ENCODE measurements around the gene HDAC4.

HDAC4 gene

DNA sequence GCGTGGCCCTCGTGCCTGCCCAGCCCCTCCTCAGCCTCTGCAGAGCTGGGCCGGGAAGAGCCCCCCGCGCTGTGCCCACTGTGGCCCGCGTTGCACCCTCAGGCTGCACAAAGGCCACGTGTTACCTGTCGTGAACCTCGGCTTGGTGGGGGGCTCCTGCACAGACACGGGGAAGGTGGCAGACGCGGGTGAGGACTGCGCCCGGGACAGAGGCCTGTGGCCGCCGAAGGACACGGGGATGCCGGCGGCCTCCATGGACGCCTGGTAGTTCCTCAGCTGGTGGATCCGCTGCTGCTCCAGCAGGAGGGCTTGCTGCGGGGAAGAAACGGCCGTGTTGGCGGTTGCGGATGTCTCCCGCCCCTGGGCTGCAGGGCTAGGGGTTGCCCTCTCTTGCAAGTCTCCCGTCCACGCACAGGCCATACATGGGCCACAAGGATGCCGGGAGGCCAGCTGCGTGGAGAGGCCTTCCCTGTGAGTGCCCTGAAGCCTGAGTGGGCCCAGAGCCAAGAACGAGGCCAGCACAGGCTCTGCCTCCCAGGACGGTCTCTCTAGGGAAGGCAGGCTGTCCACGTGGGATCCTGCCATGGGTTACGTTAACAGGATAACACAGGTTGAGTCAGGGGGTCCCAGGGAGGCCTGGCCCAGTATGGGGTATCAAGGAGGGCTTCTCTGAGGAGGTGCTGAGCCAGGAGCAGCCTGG is 289.3 kb downstream of the HDAC4 start:
- DNase-seq, result no peak

DNA sequence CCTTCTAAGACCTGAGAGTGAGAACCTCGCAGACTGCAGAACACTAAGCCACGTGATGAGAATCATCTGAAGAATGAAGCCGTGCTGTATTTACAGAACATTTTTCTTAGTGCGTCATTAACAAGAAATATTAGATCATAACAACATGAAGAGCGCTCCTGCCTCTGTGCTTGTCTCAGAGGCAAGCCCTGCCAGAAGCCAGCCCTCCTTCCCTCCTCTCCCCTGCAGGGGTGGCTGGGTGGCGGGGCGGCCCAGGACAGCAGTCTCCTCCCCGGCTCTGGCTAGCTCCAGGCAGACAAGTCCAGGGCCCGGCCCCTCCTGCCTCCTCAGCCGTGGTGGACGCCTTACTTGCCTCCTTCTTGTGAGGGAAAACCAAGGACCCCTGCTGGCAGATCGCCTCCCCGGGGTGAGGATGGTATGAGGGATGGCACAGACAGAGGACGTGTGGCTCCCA is 290.2 kb downstream of the HDAC4 start:
- DNase-seq, result no peak

DNA sequence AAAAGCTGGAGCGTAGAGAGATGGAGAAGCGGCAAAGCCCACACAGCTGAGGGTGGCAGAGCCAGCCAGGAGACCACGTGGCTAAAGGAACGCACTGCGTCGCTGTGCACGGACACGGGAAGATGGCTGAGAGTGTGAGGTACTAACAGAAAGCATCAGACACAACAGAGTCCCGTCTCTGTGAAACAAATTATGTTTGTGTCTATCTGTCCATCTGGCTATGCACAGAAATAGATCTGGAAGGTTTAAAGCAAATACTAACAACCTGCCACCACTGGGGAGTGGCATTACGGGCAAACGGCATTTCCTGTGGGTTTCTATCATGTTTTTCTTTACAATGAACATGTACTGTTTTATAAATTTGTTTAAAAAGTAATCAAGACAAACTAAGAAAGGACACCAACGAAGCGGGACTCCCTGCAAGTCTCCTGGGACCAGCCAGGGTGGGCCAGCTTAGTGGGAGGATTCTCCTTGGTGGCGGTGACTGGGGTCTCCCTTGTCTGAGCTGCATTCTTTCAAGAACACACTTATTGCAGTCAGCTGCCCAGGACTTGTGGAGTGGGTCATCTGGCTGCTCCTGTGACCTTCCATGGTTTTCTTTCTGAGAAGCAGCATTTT is 290.8 kb downstream of the HDAC4 start:
- DNase-seq, result no peak

DNA sequence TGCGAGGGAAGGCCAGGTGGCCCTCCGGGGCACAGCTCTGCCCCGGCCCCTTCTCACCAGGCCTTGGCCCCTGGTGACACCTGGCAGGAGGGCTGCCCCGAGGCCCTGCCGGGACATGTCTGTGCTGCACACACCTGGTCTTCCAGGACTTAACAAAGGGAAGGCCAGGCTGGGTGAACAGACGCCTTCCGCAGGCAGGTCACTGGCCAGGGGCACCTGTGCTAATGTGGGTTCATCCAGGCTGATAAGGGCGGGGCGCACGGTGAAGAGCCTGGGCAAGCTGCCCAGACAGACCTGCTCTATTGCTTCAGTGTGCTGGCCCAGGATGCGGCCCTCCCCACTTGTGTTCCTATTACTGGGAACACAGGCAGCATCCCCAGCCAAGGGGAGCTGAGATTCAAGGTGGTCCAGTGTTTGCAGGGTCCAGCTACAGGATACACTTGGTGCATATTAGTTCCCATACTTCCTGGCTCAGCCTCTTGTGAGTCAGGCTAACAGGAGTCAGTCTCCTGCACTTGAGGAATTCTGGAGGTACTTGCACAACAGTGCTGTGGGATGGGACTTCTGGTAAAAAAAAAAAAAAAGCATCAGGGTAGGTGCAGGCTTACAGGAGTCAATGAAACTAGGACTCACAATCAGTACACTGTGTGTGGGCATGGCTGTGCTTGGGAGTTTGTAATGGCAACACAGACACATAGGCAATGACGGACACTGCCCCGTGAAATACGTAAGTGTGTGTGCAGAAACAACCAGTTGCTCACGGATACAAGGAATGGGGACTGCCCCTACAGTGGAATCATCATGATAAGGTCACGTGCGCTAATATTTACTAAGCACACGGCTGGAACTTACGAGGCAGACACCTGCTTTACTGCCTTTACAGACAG is 291.5 kb downstream of the HDAC4 start:
- DNase-seq, result no peak

DNA sequence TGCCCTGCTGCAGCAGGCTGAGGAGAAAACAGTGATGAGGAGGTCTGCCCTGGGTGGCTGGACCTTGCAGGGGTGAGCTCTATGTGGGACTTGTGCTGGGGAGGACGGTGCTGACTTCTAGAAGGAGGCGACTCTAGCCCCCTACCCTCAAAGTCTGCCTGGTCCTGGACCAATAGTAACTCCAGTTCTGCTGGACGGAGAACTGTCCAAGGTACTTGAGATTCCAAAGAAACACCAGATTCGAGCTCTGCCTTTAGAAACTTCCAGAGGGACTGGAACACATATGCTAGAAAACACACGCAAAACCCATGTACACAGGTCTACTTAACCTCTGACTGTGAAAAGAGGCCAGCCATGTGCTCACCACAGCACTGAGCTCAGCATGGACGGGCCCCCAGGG is 292.4 kb downstream of the HDAC4 start:
- DNase-seq, result no peak

DNA sequence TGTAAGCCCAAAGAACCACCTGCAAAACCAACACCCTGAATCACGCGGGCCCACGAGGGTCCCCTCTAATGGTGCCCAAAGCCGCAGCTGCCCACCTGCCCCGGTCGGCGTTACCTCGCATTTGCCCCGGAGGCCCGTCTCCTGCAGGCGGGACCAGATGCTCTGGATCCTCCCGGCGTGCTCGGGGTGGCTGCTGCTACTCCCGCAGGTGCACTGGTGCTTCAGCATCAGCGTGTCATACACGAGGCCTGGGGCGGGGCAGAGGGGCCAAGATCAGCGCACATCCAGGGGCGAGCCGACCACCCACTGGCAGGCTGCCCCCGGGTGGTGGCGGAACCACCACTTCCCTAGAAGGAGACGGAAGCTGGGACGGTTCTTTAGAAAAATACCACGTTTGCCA is 292.9 kb downstream of the HDAC4 start:
- no peak for DNase-seq

DNA sequence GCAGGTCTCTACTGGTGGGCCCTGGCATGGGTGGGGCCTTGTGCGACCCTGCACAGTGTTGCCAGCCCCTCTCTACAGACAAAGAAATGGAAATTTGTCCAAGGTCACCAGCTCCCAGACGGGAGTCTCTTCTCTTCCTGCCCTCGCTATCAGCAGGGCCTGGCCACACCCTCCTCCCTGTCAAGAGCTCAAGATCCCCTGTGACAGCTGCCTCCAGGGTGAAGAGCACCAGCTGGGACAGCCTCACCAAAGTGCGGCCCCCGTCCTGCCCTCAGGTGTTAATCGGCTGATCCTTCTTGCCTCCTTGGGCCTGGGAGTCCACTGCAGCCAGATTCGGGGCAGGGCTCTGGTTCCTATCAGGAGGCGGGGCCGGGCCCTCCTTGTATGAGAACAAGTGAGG is 293.9 kb downstream of the HDAC4 start:
- DNase-seq, result no peak

DNA sequence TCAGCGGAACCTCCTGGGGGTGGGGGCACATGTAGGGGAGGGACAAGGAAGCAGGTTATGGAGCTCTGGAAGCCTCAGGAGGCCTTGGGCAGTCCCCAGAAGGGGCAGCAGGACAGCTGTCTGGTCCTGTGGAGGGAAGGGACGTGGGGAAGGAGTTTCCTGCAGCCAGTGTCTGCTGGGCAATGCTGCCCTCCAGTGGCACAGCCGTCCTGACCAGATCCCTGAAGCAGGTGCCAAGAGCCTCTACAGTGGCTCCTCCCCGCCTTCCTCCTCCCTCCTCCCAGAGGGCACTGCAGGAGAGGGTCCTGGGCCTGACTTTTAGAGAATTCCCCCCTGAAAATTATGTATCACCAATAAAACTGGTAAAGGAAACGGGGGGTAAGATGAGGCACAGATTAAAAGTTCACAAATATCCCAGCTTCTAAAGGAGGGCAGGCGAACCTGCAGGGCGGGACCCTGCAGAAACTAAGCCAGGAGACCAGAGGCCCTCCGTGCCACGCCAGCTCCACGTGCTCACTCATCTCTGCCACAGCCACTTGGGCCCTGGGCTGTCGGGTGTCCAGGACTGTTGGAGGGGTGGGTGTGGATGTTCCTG is 294.4 kb downstream of the HDAC4 start:
- DNase-seq, result no peak

DNA sequence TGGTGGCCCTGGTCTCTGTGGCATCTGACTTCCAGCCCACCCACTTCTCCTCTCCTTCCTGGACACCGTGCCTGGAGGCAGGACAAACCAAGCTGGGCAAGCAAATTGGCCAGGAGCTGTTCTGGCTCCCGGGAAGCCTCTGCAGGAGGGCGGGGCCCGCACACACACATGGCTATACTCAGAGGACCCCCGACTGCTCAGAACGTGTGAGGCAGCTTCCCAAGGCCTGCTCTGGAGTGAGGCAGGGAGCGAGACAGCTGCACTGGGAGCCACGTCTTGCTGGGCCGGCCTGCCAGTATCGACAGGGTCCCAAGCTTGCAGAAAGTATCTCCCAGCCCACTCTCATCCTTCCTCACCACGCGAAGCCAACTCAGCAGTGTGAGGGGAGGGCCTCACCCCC is 295.6 kb downstream of the HDAC4 start:
- no peak for DNase-seq

DNA sequence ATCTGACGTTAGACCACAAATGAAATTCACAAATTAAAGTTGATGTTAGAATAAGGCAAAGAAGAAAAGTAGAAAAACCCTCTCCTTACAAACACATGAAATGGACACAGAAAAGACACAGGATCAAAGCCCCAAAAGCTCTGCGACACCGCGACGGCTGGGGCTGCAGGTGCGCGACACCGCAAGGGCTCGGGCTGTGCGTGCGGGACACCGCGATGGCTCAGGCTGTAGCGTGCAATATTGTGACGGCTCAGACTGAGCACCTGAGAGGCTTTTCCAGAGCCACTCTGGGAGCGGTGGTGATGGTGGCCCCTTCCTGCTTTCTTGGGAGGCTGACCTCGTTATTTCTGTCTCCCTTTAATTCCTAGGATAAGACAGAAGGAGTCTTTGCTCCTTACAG is 296.0 kb downstream of the HDAC4 start:
- no peak for DNase-seq

DNA sequence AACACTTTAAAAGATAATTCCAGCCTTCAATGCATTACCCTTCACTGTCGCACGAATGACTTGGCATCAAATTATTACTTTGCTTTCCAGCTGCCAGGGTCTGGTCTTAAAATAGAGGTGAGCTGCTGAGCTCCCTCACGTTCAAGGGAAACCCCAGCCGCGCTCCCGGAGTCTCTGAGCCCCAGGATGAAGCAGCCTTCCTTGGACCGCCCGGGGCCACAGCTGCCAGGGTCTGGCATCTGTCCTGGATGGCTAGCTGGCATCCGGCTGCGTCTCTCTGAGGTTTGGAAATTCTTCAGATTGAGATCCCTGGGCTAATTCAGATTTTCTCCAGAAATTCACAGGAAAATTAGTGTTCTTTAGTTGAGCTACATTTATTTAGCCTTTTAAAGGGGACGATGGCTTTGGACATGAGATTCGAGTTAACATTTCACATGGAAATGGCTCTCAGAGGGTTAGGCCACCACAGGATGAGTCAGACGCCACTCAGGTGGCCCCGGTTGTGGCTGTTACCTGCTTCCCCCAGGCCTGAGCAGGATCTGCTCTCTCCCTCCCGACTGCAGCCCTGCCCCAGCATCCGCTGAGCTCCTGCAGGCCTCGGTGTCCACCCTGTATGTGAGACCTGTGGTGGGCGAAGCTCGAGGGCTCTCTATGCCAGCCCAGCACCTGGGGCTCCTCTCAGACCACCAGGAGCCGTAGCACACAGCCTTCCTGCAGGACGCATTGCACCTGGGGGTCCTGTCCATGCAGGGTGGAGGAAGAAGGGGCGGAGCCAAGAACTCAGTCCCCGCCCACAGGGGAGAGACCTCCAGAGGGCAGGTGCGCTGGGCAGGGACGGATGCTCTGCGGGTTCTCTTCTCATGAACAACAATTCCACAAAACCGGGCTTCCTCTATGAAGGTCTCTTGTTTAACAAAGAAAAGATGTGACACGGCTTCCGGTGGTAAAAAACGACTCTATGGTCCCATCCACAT is 297.4 kb downstream of the HDAC4 start:
- no peak for DNase-seq

DNA sequence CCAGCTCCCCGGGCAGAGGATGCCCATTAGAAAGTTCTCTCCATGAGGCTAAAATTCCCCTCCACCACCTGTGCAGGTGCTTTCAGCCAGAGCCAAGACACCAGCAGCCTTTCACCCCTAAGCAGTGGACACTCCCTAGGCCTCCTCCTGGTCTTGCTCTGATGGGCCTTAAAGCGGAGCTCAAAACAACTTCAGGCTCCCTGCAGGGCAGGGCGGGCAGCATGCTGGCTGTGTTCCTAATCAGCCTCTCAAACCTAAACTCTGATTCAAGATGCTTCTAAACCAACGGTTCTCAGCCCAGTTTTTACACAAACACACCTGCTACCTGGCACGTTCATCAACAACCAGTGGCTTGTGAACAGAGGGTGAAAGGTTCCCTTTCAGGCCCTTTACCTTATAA is 298.6 kb downstream of the HDAC4 start:
- no peak for DNase-seq

DNA sequence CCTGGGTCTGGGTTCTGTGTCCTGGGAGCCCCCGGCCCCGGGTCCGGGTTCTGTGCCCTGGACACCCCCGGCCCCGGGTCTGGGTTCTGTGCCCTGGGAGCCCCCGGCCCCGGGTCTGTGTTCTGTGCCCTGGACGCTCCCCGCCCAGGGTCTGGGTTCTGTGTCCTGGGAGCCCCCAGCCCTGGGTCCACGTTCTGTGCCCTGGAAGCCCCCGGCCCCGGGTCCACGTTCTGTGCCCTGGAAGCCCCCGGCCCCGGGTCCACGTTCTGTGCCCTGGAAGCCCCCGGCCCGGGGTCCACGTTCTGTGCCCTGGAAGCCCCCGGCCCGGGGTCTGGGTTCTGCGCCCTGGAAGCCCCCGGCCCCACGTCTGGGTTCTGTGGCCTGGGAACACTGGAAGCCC is 299.0 kb downstream of the HDAC4 start:
- no peak for DNase-seq

DNA sequence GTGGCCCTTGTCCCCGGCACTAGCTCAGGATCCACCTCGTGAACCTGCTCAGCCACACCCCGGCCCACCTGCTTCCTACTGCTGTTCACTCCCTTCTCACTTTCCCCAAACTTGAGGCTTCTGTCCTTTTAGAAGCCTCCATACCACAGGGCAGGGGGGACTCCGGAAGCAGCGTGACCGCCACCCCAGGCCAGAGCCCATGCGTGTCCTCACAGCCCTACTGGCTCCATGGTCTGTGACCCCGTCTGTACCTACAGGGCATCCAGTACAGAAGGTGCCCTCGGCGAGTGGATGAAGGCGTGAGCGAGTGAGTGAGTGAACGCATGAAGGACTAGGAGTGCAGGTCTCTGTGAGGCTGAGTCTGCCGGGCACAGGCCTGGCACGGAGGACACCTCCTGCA is 299.7 kb downstream of the HDAC4 start:
- no peak for DNase-seq

DNA sequence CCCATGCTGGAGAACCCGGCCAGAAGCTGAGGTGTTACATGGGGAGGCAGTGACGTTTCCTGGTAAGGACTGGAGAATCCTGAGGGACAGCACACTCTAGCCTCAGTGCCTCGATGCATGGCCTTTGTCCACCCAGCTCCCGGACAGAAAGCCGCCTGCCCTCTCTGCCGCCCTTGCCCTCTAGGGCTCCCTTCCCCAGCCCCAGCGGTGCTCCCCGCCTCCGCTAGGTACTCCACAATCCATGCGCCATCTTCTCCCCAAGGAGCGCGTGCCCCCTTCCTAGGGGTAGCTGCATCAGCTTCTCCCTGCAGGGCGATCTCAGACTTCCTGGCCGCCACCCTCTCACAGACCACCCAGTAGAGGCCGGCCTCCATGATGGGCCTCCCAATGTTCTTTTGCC is 301.3 kb downstream of the HDAC4 start:
- DNase-seq, result no peak

DNA sequence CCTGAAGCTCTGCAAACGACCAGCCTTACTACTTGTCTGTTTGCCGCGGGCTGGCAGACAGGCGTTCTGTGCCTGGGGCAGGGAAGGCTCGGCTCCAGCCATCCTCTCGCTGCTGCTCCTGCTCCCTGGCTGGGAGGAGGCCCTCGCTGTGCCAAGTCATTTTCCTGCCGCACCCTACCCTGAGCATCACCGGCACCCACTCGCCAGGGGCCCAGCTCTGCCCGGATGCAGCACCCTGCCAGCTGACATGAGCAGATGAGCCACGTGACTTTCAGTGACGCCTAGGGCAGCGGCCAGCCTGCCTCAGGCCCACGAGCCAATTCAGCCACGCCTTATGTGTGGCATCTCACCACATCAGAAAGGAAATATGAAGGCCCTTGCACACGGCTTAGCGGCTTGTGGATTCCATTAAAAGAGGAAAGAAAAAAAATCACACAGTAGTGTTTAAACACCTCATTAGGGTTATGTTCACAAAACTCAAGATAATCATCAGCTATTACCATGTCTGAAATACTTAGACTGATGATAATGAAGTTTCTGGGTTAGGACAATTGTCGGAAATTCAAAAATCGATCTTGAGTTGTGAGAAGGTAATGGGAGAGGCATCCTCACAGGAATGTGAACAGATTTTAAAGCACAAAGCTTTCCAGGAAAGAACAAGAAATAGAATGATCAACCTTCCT is 302.4 kb downstream of the HDAC4 start:
- no peak for DNase-seq

DNA sequence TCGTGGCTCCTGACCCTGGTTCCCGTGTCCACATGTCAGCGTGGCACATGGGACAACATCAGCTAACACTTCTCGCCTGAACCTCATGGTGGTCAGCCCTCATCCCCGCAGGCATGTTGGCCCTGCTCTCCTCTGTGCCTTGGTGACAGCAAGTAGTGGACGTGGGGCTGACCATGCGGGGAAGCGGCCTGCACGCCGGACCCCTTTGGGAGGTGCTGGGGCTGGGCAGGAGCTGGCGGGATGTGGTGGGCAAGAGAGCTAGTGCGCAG is 303.5 kb downstream of the HDAC4 start:
- DNase-seq, result no peak

DNA sequence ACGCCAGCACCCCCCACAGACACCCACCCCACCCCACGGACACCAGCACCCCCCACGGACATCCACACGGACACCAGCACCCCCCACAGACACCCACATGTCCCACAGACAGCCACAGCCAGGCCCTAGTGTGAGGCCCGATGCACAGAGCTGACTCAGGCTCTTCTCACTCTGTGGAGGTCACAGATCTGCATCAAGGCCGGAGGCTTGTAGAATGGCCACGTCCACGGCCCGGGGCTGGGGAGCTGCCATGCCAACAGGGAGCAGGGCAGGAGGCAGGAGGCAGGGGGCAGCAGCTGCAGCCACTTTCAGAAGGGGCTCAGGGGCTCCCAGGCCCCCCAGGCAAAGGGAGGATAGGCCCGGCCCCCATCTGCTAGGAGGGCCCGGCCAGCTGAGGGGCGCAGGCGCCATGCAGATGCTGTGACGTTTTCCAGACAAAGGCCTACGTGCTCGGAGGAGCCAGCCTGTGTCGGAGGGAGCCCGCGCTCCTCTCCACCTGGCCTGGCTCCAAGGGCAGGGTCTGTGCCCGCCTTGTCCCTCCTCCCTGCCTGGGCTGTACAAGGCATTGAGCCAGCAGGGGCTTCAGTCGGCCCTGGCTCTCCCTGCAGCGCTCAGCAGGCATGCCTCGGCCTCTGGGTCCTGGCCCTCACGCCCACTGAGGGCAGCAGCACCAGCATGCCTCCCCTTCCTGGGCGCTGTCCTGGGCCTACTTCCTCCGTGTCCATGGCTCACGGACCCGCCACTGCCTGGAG is 304.0 kb downstream of the HDAC4 start:
- DNase-seq, result no peak

DNA sequence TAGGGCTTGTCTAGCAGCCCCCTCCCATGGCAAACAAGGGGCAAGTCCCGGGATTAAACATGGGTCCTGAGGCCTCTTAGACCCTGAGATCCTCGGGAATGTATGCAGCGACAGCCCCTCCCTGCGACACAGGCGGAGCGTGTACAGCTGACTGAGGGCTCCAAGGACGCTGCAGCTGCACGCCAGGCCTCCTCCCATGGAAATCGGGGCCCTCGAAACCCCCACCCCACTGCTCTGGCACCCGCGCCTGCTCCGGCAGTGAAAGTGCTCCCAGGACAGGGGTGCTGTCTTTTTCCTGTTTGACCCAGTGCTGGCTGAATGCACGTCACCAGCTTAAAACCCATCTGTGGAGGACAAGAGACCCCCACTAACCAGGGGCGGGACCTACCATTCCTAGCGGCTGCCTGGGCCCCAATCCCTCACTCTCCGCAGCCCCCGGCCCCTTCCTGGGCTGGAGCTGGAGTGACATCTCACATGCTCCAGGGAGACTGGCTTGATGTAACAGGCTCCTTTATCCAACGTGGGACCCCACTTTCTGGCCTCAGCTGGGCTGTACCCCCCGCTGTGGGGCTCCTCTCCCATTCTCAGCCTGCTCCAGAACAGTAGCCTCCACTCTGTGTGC is 305.2 kb downstream of the HDAC4 start:
- DNase-seq, result no peak

DNA sequence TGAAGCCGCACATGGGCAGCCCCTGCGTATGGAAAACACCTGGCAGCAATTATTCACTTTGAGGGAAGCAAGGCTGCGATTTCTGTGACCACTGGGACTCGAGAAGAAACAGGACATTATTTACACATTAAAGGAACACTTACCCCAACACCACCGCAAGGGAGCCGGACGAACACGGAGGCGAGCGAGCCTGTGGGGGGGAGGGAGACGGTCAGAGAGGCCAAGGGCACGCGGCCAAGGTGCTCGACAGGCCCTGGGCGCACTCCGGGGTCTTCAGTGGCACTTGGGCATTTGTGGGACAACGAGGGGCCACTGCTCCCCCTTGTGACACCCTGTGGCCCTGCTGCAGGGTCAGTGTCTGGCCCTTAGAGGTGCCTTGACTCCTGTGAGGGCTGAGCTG is 306.0 kb downstream of the HDAC4 start:
- DNase-seq, result no peak

DNA sequence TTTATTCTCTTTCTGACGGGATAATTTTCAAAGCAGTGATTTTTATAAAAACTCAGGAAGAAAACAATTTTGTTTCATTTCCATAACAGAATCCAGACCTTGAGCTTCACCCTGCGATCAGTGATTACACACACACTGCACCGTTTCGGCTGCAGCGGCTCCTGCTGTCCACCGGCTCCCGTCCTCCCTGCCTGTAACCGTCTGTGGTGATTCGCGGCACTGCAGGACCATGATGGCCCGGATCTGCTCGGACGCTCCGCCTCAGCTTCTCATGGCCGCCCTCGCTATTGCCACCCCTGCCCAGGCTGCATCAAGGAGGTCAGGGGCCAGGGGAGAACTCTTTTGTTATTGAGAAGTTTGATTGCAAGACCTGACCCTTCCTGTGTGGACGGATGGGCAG is 306.9 kb downstream of the HDAC4 start:
- DNase-seq, result no peak
